ENCODE measurements around the gene ZBTB40.

Gene ZBTB40

DNA sequence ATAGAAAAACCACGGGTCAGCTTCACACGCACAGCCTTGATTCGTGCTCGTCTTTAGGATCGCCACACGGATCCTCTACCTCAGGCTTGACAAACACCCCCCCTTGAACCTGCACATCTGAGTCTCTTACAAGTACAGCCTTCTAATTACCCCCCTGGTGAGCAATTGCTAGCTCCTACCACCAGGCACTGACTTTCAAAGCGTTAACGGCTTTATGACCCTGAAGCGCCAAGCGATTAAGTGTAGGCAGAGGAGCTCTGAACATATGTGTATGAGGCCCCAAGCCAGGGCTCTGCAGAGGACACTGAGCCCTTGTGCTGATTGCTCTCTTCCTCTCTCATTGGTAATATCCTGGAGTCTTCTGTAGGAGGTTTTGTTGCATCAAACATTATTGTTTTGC lies 55.9 kb downstream of the ZBTB40 start:
- no peak for DNase-seq

DNA sequence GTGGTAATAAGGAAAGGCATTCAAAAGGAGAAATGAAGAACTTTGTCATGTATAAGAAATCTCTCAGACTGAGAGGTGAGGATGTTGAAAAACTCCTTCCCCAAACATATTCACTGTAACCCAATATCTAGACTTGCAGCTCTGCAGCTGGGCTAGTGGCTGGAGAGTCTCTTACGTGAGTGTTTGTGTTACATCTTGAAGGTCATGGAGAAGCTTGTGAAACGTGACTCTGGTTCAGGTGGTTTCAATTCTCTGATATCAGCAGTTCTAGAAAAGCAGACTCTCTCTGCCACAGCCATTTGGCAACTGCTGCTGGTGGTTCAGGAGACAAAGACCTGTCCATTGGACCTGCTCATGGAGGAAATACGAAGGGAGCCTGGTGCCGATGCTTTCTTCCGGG lies 56.7 kb downstream of the ZBTB40 start:
- no peak for DNase-seq

DNA sequence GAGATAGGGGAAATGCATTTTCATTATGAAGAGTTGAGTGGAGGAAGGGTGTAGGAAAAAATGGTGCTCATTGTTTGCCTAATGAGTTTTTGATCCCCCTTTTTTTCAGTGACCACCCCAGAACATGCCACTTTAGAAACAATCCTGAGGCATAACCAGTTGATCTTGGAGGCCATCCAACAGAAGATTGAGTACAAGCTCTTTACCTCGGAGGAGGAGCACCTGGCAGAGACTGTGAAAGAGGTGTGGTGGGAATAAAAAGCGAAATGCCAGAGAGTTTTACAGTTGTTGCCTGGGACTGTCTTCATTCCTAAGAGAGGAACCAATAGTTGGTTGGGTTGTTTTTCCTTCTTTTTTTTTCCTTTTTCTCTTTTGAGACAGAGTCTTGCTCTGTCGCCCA lies 57.3 kb downstream of the ZBTB40 start:
- DNase-seq = no peak

DNA sequence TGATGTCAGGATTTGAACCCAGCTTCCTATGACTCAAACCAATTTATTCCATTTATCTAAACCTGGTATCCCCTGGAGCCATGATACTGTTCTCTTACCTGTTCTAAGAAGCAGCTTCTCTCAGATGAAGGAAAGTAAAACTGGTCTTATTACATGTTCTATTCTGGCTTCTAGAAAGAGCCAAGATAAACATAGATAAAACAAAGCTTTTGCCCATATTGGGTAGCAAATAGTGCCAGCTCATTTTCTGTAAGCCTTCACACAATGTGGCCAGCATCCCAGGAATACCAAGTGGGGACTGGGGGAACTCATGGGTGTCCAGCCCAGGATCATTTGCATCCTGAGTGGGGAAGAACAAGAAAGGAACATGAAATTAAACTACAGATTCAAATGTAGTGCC lies 58.2 kb downstream of the ZBTB40 start:
- DNase-seq = no peak

DNA sequence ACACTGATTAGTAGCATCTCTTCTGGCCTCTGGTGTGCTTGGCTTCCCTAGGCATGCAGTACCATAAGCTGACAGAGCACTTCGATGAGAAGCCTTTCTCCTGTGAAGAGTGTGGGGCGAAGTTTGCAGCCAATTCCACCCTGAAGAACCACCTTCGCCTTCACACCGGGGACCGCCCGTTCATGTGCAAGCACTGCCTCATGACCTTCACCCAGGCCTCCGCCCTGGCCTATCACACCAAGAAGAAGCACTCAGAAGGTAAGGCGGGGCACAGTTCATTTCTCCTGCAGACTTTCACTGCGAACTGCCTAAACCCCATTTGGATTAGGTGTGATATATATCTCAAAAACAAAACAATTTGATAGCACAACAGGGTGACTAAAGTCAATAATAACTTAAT lies 61.2 kb downstream of the ZBTB40 start:
- no peak for DNase-seq

DNA sequence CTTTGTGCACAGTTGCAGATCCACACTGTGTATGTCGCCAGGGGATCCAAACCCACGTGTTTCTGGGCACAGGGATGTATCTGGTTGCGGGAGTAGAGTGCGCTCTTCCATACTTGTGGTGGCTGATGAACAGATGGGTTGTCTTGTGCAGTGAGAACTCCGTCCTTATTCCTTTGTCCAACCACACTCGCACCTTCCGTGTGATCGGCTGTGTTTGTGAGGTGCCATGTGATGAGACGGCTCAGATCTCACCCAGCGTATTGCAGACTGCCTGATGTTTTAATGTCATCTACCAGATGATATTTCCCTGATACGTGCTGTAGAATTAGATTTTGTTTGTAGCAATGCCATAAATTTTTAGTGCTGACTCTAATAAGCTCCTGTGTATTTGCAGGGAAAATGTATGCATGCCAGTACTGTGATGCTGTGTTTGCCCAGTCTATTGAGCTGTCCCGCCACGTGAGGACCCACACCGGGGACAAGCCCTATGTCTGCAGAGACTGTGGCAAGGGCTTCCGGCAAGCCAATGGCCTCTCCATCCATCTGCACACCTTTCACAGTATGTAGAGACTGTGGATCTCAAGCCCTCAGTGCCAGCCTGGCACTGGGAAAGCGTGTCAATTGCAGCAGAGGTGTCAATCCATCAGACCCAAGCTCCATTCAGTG lies 65.4 kb downstream of the ZBTB40 start:
- DNase-seq = no peak

DNA sequence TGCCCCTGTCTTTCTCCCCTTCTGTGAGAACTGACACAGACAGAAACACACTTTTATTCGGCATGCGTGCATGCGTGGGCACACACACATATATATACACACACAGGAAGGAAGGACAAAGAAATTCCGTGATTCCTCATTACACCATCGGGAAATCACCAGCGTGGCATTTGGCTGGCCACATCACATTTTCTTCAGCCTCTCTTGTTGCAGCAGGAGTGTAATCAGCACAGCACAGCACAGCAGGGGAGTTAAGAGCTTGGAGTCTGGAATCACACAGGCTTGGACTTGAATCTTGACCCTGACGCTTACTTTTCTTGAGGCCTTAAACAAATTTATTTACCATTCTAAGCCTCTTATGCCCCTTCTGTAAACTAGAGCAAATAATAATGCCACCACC lies 66.3 kb downstream of the ZBTB40 start:
- DNase-seq = no peak

DNA sequence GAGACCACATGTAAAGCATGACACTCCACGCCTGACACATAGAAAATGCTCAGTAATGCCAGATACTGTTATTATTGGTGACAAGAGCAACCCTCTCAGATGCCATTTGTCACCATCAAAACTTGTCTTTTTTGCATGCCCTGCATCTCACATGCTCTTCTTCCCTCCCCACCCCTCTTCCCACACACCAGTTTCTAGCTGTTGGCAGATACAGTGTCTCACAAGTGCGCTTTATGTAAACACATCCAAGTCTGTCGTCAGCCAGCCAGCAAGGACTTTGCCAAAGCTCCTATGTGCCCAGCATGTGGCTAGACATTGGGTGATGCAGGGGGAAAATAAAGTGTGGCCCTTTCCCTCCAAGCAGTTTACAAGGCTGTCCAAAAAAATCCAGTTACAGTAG lies 66.7 kb downstream of the ZBTB40 start:
- no peak for DNase-seq

DNA sequence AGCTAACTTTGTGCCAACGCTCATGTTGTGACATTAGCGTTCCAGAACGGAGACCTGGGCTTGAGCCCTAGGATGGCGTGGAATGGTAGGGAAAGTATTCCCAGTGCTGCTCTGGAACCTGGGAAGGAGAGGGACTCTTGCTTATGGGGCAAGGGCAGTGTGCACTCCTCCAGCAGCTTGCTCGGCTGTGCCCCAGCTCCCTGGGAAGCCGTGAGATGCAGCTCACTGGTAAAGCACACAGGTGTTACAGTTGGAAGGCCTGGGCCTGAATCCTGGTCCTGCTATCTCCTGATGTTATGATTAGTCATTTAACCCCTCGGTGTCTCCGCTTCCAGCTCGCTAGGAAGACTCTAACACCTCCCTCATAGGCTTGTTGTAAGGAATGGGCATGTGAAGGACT lies 69.2 kb downstream of the ZBTB40 start:
- DNase-seq = no peak

DNA sequence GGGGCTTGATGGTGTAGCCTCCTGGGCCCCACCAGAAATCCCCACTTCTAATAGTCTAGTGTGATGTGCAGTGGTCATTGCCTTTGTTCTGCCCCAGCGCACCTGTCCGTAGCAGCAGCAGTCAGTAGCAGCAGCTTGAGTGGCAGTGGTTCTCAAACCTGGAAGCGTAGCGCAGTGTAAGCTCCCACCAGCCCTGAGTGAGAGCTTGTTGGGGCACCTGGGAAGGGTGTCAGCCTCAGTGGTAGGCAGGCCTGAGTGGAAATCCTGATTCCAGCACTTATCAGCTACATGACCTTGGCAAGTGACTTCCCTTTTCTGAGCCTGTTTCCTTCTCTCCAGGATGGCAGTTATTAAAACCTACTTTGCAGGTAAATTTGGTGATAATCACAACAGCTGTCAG lies 70.0 kb downstream of the ZBTB40 start:
- no peak for DNase-seq

DNA sequence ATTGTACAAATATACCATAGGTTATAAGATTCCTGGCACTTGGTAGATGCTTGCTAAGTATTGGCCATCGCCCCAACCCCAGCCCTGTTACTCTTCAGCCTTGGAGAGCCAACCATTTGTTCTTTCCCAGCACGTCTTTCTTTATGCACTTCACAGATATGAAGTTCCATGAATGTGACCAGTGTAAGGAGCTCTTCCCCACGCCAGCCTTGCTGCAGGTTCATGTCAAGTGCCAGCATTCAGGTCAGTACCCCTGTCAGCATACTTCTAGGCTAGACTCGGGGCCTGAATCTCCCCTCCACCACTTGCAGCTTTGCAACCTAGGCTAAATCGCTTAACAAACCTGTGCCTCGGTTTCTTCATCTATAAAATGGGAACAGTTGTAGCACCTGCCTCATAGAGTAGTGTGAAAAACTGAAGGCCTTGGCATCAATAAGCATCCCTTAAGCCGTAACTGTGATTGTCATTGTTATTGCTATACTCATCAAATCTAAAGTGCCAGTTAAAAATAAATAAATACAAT lies 70.6 kb downstream of the ZBTB40 start:
- DNase-seq = no peak

DNA sequence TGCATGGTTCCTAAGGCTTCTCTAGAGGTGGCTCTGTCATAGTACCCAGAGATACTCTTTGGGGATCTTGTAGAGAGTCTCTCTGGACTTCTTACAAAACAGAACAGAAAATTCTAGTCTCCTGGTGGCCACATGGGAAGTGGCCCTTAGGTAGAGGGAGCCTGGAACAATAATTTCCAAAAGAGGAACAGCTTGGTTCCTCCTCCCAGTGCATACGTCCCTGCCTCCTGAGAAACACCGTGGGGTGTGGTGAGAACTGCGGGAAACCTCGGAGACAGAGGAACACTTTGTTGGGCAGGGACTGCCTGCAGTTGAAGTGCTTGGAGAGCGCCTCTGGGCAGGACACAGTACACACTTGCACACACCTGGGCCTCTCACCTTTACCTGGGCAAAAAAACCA lies 72.8 kb downstream of the ZBTB40 start:
- DNase-seq = no peak

DNA sequence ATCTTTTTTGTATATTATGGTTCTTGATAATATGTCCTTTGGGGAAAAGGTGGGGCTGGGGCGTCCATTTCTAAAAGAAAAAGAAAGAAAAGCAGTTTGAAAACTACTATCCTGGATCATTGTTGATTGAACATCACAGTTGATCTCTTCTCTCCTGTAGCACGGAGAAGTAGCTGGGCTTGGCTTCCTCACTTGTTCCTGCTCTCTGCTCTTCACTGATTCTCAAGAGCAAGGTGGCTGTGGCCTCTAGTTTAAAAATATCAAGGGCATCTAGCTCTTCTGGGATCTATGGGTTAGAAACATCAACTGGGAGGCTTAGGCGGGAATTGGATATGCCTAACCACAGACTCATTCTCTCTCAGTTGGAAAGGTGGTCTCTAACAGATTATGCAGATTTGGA lies 73.6 kb downstream of the ZBTB40 start:
- DNase-seq = no peak

DNA sequence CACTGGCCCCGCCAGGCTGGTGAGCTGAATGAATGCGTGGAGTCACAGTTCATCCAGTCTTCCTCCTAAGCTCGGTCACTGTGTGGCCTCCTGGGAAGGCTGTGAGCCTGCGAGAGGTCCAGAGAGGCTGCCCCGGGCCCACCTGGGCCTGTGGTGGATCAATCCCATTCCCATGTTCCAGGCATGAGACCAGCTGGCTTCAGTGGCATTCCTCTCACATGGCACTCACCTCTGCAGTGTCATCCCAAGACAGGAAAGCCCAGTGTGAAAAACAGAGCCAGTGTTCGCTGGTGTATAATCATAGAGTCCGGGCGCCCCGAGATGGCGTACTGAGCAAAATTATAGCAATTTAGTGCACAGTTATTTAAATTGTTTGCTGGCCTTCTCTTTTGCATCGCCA lies 74.0 kb downstream of the ZBTB40 start:
- DNase-seq = no peak

DNA sequence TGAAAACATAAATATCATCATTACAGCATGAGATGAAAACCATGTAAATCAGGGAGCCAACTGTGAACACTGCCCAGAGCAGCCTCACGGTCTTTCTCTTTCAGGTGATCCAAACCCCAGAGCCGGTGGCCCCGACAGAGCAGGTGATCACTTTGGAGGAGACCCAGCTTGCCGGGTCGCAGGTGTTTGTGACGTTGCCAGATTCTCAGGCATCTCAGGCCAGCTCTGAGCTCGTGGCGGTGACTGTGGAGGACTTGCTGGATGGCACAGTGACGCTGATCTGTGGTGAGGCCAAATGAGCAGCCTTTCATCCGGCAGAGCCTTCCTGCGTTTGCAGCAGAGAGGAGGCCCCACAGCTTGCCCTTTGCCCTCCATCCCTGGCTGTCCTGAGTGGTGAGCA lies 74.4 kb downstream of the ZBTB40 start:
- DNase-seq = no peak

DNA sequence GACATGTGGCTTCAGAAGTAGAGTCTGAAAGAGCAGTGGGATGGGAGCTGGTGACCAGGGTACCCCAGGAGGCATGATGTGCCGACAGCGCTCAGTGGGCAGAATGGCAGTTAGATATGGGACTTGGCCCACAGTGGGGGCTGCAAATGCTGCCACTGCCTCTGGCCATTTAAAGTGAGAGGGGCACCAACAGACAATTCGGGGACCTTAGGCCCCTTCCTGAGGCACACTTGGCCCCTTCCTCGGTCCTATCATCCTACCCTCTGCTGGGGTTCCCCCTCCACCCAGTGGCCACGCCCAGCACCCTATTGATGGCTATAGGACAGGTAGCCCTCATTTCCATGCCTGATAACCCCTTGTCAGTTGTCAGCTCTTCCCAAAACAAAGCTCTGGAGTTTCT lies 75.0 kb downstream of the ZBTB40 start:
- no peak for DNase-seq

DNA sequence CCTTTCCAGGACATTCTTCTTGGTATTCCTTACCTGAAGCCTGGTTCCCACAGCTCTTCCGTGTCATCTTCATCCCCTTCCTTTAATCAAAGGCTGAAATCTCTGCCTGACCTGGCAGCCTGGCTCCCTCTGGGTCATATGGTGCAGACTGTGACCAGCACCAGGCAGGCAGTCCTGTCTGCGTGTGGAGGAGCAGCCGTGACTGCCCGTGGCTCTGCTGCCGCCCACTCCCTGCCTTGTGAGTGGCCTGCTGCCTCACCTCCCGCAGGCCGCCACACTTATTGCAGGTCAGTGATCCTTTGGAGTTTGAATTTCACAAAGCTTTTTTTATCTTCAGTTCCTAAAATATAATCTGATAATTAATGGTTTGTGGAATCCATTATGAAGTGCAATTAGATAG lies 75.5 kb downstream of the ZBTB40 start:
- DNase-seq = no peak

DNA sequence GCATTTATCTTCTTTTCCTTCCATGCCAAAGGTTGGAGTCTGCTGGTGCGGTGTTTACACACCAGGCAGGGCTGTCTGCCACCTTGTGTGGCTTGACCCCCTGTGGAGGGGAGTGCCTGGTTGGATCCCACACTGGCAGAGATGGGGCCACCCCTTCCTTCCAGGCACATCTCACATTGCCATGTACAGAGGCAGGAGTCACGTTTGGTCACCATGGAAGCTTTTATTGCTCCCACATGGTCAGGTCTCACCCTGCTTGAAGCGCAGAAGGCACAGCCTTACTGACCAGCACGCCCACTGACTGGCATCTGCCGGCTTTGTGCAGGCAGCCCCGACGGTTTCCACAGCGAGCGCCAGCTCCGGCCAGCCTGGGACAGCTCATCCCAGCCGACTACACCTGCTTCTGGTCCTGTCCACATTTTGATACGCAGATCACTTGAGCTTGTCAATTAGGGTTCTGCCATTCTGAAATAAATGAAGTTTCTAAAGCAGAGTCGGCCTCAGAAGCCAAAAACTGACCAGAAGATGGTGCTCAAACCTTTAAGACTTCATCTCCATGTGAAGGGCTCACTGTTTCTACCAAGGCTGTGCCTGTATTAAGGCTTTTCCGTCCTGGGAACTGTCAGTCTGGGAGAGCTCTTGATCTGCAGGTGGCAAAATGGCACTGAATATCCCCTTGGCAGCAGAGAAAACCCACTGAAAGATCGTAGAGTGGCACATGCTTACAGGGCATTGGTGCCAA lies 76.1 kb downstream of the ZBTB40 start:
- DNase-seq = no peak

DNA sequence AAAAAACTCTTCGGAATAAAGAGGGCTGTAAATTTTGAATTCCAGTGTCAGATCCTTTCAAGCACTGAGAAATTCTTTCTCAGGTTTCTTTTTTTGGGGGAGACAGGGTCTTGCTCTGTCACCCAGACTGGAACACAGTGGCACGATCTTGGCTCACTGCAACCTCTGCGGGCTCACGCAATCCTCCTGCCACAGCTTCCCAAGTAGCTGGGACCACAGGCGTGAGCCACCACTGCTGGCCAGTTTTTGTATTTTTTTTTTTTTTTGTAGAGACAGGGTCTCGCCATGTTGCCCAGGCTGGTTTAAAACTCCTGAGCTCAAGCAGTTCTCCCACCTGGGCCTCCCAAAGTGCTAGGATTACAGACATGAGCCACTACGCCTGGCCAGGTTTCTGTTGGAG lies 76.8 kb downstream of the ZBTB40 start:
- no peak for DNase-seq

DNA sequence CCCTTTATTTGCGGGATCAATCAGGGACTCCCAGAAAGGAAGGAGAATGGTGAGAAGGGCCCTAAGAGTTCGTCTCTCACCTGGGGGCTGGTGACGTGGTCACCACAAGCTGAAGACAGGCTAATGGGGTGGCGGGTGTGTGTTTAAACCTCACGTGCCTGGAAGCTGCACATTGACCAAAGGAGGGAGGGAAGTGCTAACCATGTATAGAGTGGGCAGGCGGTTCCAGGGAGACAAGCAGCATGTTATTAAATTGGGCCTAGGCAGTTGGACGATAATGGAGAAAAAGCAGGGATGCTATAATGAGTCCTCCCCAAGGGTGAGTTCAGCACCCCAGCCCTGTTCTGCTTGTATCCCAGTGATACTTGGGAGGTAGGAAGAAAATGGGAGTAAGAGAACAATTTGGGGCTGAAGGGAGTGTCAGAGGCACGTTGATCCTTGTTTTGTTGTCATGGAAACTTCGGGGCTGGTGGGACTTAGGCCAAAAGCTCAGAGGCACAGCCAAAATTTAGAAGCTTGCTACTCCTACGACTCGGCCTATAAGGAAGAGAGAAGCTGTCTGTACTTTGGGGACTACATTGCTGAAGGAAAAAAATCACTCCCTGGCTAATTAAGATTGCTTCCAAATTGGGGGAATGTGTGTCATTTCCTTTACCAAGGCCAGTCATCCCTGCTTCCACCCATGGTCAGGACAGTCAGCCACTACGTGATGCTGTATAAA lies 78.4 kb downstream of the ZBTB40 start:
- no peak for DNase-seq

DNA sequence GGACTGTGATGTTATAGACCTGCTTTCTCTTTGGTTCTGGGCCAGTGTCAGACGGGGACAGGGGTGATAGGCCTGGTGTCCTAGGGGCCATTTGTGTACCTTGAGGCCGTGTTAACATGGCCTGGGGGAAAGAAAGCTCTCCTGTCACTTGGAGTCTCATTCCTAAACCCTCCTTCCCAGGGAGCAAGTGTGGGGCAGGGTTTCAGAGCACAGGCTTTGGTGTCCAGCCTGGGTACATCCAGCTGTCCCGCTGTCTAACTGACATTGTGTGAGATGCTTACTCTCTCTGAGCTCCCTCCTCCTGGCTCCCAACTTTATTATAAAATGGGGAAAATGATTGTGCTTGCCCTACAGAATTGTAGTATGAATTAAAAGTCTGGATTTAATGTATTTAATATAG lies 79.1 kb downstream of the ZBTB40 start:
- no peak for DNase-seq

DNA sequence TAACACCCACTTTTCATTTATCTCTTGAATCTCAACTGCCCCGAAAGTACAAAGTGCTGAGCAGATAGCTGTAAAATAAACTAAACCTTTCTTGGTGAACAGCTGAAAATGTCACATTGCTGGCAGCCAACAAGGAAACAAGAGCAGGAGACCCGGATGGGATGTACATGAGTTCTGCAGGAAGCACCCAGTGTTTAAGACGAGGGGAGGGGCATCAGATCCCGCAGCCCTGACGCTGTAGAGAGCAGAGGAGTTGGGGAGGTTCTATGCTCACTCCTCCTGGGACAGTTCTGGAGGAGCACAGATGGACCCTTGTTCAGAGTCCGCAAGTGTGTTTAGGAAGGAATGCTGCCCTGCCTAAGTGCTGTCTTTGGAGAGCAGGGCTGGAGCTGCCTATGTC lies 79.6 kb downstream of the ZBTB40 start:
- DNase-seq = no peak

DNA sequence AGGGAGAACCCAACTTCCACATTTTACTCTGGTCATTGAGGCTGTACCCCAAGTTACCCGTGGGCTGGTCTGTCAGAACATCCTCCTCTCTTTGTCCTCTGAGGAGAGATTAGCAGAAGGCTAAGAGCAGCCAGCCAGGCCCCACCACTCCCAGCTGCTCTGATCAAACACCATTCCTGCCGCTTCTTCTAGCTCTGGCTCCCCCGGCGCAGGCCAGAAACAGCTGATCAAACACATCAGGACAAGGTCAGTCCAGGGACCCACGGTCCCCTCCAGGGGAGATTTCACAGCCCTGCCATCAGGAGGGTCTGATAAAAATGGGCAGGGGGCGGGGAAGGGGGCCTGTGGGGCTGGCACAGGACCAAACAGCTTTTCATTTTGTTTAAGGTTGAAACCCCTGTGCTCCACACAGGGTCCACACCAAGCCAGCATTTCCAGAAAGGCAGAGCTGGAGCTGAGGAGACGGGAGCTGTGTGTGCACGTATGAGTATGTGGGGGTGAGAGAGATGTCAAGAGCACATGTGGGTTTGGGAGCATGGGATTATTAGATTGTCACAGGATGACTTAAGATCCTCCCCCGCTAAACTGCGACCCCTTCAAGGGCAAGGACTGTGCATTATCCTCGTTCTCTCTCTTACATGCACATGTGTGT lies 81.7 kb downstream of the ZBTB40 start:
- DNase-seq = no peak

DNA sequence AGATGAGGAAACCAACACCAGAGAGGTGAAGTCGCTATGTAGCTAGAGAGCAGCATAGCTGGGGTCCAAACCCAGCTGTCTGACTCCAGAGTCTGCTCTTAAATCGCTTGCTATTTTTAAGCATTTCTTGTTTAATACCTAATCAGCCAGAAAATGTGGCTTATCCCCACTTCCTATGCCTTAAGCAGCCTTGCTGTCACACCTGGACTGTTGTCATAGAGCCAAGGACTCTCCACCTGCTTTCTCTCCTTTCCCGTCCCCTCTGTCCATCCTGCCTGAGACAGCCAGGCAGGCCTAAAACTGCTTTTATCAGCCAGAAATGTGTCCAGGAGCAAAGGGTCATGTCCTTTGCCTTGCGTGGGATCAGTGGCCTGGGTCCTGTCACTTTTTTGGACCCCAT lies 83.3 kb downstream of the ZBTB40 start:
- DNase-seq = no peak

Measured in suppressor macrophage treated with lipopolysaccharide for 4 hours (primary cell).